ENCODE results near the gene CHRNA4. TPM values are rescaled to one million over a fixed set of nuclear protein-coding genes. Genes with fewer than 3 reads are reported as not detected.

CHRNA4 gene
- total and polyA plus RNA-seq, 2 of the 13 experiments (the other 11 are each of a cell fraction or from before 2014, with no cell fraction given): not detected

GRCh38 chr20:63377256-63377941 is 16.2 kb upstream of the CHRNA4 start (continued):
- no peak for TF ChIP-seq THYN1 (CRISPR knock-in tag; IDR thresholded peaks at IDR 0.05; ENCODE audit: borderline replicate concordance, low read depth)
- TF ChIP-seq ZEB1 (IDR thresholded peaks at IDR 0.05; ENCODE audit: insufficient replicate concordance, low read depth): no peak
- no peak for TF ChIP-seq KDM6A (CRISPR knock-in tag; IDR thresholded peaks at IDR 0.05; ENCODE audit: low read depth)
- TF ChIP-seq FIP1L1 (IDR thresholded peaks at IDR 0.05; ENCODE audit: borderline replicate concordance, insufficient read depth, low read depth, low read length): no peak
- TF ChIP-seq FOXC1 (CRISPR knock-in tag; IDR thresholded peaks at IDR 0.05; ENCODE audit: borderline replicate concordance): 0 out of 2 replicates have a peak, but pooled peaks have one; percentile 23
- no peak for TF ChIP-seq SOX5 (CRISPR knock-in tag; IDR thresholded peaks at IDR 0.05; ENCODE audit: borderline replicate concordance)
- TF ChIP-seq ZBTB14 (CRISPR knock-in tag; IDR thresholded peaks at IDR 0.05): no peak
- TF ChIP-seq TFE3 (CRISPR knock-in tag; IDR thresholded peaks at IDR 0.05): no peak
- TF ChIP-seq ZUFSP (CRISPR knock-in tag; IDR thresholded peaks at IDR 0.05; ENCODE audit: borderline replicate concordance): no peak
- TF ChIP-seq ZNF281 (CRISPR knock-in tag; IDR thresholded peaks at IDR 0.05; ENCODE audit: borderline replicate concordance): peak; percentile 98
- 0 out of 2 replicates have a peak, but pooled peaks have one; percentile 13 for TF ChIP-seq ZNF30 (CRISPR knock-in tag; IDR thresholded peaks at IDR 0.05)
- TF ChIP-seq ATF3 (CRISPR knock-in tag; IDR thresholded peaks at IDR 0.05): no peak
- TF ChIP-seq RBFOX2 (IDR thresholded peaks at IDR 0.05; ENCODE audit: low read depth, low read length): no peak
- TF ChIP-seq IRF9 (CRISPR knock-in tag; IDR thresholded peaks at IDR 0.05; ENCODE audit: borderline replicate concordance): no peak
- TF ChIP-seq TARDBP (CRISPR knock-in tag; IDR thresholded peaks at IDR 0.05): peak; percentile 46; the same call in 1 of the 2 replicates
- TF ChIP-seq MLXIP (CRISPR knock-in tag; IDR thresholded peaks at IDR 0.05; ENCODE audit: borderline replicate concordance): no peak
